ENCODE measurements around the gene FOXP1. TPM values are rescaled to one million over a fixed set of nuclear protein-coding genes. Genes with fewer than 3 reads are reported as not detected.

Gene FOXP1
- total and polyA plus RNA-seq, 2 of the 13 experiments (the other 11 are each of a cell fraction or from before 2014, with no cell fraction given) = 40.4 to 59.0 TPM

DNA sequence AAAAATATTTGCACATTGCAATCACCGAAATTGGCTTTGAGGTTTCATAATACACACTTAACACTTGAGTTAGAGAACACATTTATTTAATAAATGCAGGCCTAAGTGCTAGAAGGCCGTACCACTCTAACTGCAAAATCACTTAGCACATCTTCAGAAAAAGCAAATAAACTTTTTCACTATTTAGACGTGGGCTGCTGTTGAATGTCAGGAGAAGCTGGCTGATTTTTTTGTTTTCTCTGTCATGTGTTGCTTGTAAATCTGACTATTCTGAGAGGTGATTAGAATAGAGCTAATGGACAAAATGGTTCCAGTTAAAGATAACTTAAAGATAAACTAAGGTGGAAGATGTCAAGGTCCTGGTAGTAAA is 265.1 kb downstream of the FOXP1 start:
- Histone ChIP-seq H3K27ac (ENCODE audit: extremely low read length, insufficient read depth, low read length) (no peak overlapping the region), H3K27me3 (ENCODE audit: control insufficient read depth in 1 of 2, insufficient read depth in 2 of 2, low read length in 2 of 2) (no peaks in the 10 kb centered on the region), H3K4me1 (ENCODE audit: insufficient read depth, low read length) (peaks cover 52% of the 10 kb centered on the region), H3K36me3 (replicated peaks in 1 of 2; ENCODE audit: control insufficient read depth in 1 of 2, insufficient read depth in 2 of 2, low read length in 2 of 2) (no peaks in the 10 kb centered on the region), H4K20me1 (ENCODE audit: insufficient read depth, low read length) (peaks cover 6% of the 10 kb centered on the region; the same call in 1 of the 2 replicates), H3K79me2 (ENCODE audit: insufficient read depth, low read length) (peaks cover 11% of the 10 kb centered on the region), H3K4me3 (replicated peaks in 1 of 3; ENCODE audit: insufficient read depth in 1 of 3, low read depth in 2 of 3, low read length in 3 of 3) (no peak overlapping the region), H2AFZ (ENCODE audit: low read length) (no peak overlapping the region), H3K9me3 (ENCODE audit: low read length) (no peaks in the 10 kb centered on the region), H3K4me2 (ENCODE audit: low read depth, low read length) (peak overlapping the region; percentile 55), H3K9ac (ENCODE audit: insufficient read depth, low read depth, low read length) (no peak overlapping the region)
- 33% methylated on average over 3 of the region's 3 CpGs for WGBS (ENCODE audit: low lambda C conversion rate)
- BruUV-seq (replicated peaks) = no TSS peak
- POLR2A ChIA-PET = no interaction called here
- no peak for DNase-seq (ENCODE audit: low spot score)
- intact Hi-C loops (cut with micrococcal nuclease; ENCODE audit: unreplicated experiment) (no loop called here), in situ Hi-C loops (cut with HindIII; ENCODE audit: extremely low pct_ligation_motif_present, low pct_unique_long_range_greater_than_20kb) (no loop called here)
- no peak for TF ChIP-seq CREB1 (IDR thresholded peaks at IDR 0.05)
- TF ChIP-seq CREB1 (CRISPR knock-in tag; IDR thresholded peaks at IDR 0.05) = 0 out of 2 replicates have a peak, but pooled peaks have one; percentile 14
- TF ChIP-seq AKAP8 (CRISPR knock-in tag; IDR thresholded peaks at IDR 0.05) = no peak
- TF ChIP-seq MIER3 (CRISPR knock-in tag; IDR thresholded peaks at IDR 0.05; ENCODE audit: borderline replicate concordance) = no peak
- TF ChIP-seq ZC3H4 (CRISPR knock-in tag; IDR thresholded peaks at IDR 0.05; ENCODE audit: borderline replicate concordance) = no peak
- no peak for ATAC-seq
- CTCF ChIA-PET (ENCODE audit: low intra/inter-chr PET ratio, low total read pairs) = no interaction called here
- FAIRE-seq = no peak

DNA sequence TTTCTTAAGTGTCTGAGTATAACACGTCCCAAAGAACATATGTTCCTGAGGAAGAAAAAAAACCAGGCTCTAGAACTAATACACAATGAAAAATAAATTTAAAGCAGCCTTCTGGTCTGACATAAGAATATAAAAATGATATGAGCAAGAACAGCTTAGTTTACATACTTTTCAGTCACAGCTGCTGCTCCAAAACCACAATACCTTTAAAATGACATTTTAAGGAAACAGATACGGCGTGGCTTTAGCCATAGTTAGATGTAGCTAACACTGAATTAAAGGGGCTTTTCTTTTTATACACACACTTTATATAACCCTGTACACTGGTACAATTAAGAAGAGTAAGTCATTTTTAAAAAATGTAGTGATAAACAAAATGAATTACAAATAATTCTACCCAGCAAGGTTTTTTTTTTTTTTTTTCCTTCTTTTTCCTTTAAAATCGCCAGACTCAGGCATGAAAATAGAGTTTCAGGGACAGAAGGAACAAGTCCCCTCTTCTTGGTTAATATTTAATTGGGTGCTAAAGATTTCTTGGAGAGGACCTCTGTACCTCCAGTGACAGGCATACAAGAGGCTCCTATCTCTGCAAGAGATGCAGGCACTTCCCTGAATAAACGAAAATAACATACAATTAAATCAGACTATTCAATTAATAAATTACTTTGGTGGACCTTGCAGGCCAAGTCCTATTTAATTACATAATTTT is 265.6 kb downstream of the FOXP1 start:
- Histone ChIP-seq H3K9ac (ENCODE audit: insufficient read depth, low read depth, low read length) (no peak overlapping the region), H3K79me2 (ENCODE audit: insufficient read depth, low read length) (peaks cover 10% of the 10 kb centered on the region), H3K4me2 (ENCODE audit: low read depth, low read length) (peak overlapping the region; percentile 55), H3K36me3 (replicated peaks in 1 of 2; ENCODE audit: control insufficient read depth in 1 of 2, insufficient read depth in 2 of 2, low read length in 2 of 2) (no peaks in the 10 kb centered on the region), H3K9me3 (ENCODE audit: low read length) (no peaks in the 10 kb centered on the region), H4K20me1 (ENCODE audit: insufficient read depth, low read length) (peaks cover 3% of the 10 kb centered on the region; the same call in 1 of the 2 replicates), H2AFZ (ENCODE audit: low read length) (no peak overlapping the region), H3K4me1 (ENCODE audit: insufficient read depth, low read length) (peaks cover 49% of the 10 kb centered on the region), H3K27ac (ENCODE audit: extremely low read length, insufficient read depth, low read length) (no peak overlapping the region), H3K27me3 (ENCODE audit: control insufficient read depth in 1 of 2, insufficient read depth in 2 of 2, low read length in 2 of 2) (no peaks in the 10 kb centered on the region), H3K4me3 (replicated peaks in 1 of 3; ENCODE audit: insufficient read depth in 1 of 3, low read depth in 2 of 3, low read length in 3 of 3) (no peak overlapping the region)
- ATAC-seq (peak; percentile 85), FAIRE-seq (peak; percentile 66), DNase-seq (ENCODE audit: low spot score) (peak; percentile 32)
- ChIA-PET CTCF (ENCODE audit: low intra/inter-chr PET ratio, low total read pairs) (no interaction called here), POLR2A (no interaction called here)
- no peak for TF ChIP-seq ZNF317 (CRISPR knock-in tag; IDR thresholded peaks at IDR 0.05)
- TF ChIP-seq PAXIP1 (CRISPR knock-in tag; conservative IDR thresholded peaks at IDR 0.05) = peak; percentile 30; the same call in 1 of the 2 replicates
- peak; percentile 67; the same call in 1 of the 2 replicates for TF ChIP-seq HNF1A (IDR thresholded peaks at IDR 0.05; ENCODE audit: low read depth)
- TF ChIP-seq HNF1A (CRISPR knock-in tag; IDR thresholded peaks at IDR 0.05; ENCODE audit: borderline replicate concordance) = no peak
- no peak for TF ChIP-seq ZNF484 (CRISPR knock-in tag; IDR thresholded peaks at IDR 0.05; ENCODE audit: borderline replicate concordance, low read depth)
- TF ChIP-seq CBFB (CRISPR knock-in tag; IDR thresholded peaks at IDR 0.05) = no peak
- in situ Hi-C loops (cut with HindIII; ENCODE audit: extremely low pct_ligation_motif_present, low pct_unique_long_range_greater_than_20kb) (no loop called here), intact Hi-C loops (cut with micrococcal nuclease; ENCODE audit: unreplicated experiment) (no loop called here)
- WGBS (ENCODE audit: low lambda C conversion rate) = 53% methylated on average over 5 of the region's 5 CpGs
- BruUV-seq (replicated peaks) = no TSS peak
